Ovary (tissue), 3 donors: ENCODE measurements around the gene TBPL1.

Source experiments
- POLR2A ChIP-seq: fragments of 450-650 bp; IDR thresholded peaks from one replicate; pipeline ENCODE4 v1.6.1; 2017; ENCODE audit warnings: antibody characterized with exemption, mild to moderate bottlenecking, moderate library complexity
- TF ChIP-seq, protein P1 (sequence below), 3 donors: fragments of 450-650 bp in 2 of 3; fragments of 200-600 bp in 1 of 3; IDR thresholded peaks; one replicate each; pipeline versions ENCODE4 v1.5.1 to v1.8.0; 2016 to 2022; ENCODE audit warnings: antibody characterized with exemption in 3 of 3, mild to moderate bottlenecking in 1 of 3
- donor health status: DM: no; HTN: no; CAD: no.

DNA sequence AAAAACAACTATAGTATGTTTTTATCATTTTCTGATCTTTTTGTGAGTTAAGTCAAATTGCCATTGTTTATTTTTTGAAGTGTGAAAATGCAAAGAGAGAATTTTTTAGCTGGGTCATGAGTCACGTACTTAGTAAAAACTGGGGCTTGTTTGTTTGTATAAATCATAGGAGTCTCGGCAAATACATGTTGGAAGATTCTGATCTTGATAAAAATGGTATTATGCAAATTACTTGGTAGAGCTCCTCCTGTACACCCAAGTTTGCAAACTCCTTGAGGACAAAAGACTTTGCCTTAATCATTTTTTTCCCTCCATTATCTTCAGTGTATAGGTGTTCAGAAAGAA, 25.8 kb downstream of the TBPL1 start:
- TF ChIP-seq, protein P1, sequence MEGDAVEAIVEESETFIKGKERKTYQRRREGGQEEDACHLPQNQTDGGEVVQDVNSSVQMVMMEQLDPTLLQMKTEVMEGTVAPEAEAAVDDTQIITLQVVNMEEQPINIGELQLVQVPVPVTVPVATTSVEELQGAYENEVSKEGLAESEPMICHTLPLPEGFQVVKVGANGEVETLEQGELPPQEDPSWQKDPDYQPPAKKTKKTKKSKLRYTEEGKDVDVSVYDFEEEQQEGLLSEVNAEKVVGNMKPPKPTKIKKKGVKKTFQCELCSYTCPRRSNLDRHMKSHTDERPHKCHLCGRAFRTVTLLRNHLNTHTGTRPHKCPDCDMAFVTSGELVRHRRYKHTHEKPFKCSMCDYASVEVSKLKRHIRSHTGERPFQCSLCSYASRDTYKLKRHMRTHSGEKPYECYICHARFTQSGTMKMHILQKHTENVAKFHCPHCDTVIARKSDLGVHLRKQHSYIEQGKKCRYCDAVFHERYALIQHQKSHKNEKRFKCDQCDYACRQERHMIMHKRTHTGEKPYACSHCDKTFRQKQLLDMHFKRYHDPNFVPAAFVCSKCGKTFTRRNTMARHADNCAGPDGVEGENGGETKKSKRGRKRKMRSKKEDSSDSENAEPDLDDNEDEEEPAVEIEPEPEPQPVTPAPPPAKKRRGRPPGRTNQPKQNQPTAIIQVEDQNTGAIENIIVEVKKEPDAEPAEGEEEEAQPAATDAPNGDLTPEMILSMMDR (IDR thresholded peaks at IDR 0.05), result no peak
- TF ChIP-seq POLR2A, result no peak
